Cardiac fibroblast (primary cell): ENCODE data around the gene LEP.

Experiments
- DNase-seq, 2 donors: peaks; one replicate each; pipeline versions ENCODE4 v3.0.0 to v3.0.0-alpha.2; 2010; ENCODE audit warnings: low read depth in 2 of 2
- H3K4me3 ChIP-seq, 2 donors: replicated peaks in 1 of 2; 1 replicate in 1 of 2; 2 replicates in 1 of 2; pipeline ENCODE4 v1.5.1; 2011; ENCODE audit warnings: low read depth in 2 of 2, low read length in 2 of 2, mild to moderate bottlenecking in 2 of 2, moderate library complexity in 1 of 2
- TF ChIP-seq, protein P1 (sequence below): IDR thresholded peaks from one replicate; pipeline ENCODE4 v1.5.1; 2011; ENCODE audit warnings: low read depth, mild to moderate bottlenecking, low read length, inconsistent platforms

LEP gene

GRCh38 chr7:128264477-128264876 lies 23.4 kb downstream of the LEP start:
- DNase-seq, result no peak
- no peak overlapping the region for H3K4me3 ChIP-seq
- TF ChIP-seq, protein P1, sequence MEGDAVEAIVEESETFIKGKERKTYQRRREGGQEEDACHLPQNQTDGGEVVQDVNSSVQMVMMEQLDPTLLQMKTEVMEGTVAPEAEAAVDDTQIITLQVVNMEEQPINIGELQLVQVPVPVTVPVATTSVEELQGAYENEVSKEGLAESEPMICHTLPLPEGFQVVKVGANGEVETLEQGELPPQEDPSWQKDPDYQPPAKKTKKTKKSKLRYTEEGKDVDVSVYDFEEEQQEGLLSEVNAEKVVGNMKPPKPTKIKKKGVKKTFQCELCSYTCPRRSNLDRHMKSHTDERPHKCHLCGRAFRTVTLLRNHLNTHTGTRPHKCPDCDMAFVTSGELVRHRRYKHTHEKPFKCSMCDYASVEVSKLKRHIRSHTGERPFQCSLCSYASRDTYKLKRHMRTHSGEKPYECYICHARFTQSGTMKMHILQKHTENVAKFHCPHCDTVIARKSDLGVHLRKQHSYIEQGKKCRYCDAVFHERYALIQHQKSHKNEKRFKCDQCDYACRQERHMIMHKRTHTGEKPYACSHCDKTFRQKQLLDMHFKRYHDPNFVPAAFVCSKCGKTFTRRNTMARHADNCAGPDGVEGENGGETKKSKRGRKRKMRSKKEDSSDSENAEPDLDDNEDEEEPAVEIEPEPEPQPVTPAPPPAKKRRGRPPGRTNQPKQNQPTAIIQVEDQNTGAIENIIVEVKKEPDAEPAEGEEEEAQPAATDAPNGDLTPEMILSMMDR, result no peak

DNA sequence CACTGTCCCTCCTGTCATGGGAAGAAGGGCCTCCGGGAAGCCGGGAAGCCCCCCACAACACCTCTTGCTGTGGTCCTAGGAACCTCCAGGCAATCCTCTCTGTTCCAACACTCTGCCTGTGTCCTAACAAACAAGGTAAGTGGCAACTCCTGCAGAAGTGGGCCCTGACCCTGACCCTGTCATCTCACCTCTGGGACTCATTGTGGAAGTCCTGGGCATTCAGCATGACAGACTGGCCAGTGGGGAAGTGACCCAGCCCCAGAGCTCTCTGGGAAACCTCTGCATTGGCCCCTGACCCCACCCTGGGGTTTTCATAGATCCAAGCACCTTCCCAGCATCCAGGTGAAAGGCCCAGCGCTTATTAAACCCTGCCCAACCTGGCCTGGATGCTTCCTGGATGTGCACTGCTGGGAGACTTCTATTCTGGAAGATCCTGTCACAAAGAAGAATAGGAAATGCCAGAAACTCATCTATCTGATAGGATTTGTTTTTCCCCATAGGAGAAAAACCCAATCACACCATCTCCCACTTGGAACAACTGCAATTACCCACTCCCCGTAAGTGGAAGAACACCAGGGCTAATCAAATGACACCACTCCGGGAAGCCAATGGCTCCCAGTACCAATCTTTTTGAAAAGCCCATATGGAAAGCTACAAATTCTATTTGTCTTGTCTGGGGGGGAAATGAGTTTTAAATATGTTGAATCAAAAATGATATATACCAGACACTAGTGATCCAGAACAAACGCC lies 24.3 kb downstream of the LEP start:
- TF ChIP-seq, protein P1, result no peak
- H3K4me3 ChIP-seq, result no peak overlapping the region
- DNase-seq, result no peak

DNA sequence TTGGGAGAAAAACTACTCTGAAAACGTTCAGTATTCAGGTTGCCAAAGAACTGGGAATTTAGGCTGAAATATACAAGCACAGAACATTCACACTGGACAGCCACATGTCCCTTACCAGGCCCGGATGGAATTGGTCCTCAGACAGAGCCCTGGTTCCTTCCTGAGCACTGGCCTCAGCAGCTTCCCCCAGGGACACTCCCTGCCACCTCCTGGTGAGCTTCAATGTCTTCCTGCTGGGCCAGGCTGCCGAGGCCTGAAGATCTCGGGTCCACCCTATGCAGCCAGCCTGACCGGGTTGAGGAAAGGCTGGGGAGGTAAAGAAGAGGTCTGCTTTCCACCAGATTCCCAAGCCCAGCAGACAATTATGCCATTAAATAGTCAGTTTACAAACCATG lies 24.8 kb downstream of the LEP start:
- TF ChIP-seq, protein P1, result no peak
- H3K4me3 ChIP-seq, result no peak overlapping the region
- DNase-seq, result no peak

- TF ChIP-seq, protein P1, result no peak
- no peak overlapping the region for H3K4me3 ChIP-seq
Observed at GRCh38 chr7:128266529-128266882, 25.4 kb downstream of the LEP start.

GRCh38 chr7:128266883-128267594 lies 26.0 kb downstream of the LEP start:
- peak overlapping the region; percentile 11 to 26 for H3K4me3 ChIP-seq
- DNase-seq, result peak; percentile 59 to 84
- TF ChIP-seq, protein P1, result no peak

More at GRCh38 chr7:128266529-128266882, 25.4 kb downstream of the LEP start:
- no peak for DNase-seq

DNA sequence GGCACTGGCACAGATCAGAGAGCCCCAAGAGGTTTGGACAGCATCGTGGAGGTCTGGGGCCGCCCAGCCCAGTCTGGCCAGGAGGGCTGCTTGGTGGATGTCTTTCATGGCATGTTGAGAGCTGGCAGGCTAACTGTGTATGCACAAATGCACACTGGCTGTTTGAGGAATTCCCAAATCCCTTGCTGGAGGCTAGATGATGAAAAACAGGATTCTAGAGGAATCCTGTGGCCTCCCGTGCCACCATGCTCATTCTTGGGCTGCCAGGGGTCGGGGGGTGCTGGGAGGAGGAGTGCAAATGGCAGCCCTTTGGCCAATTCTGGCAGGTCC lies 26.5 kb downstream of the LEP start:
- TF ChIP-seq, protein P1, result no peak
- no peak for DNase-seq
- H3K4me3 ChIP-seq, result peak overlapping the region; percentile 11 to 26
